SIG-M5 treated with dmso at 0.1 percent for 504 hours (cell line): ENCODE results near the gene MED12L.
A peak's percentile ranks its signal among the peaks of the same experiment; 100 is the strongest.

Experiments
- DNase-seq: peaks from one replicate; lab custom pipeline; 2025; ENCODE audit not compliant: unreplicated experiment; lab: John Stamatoyannopoulos, UW

MED12L gene

GRCh38 chr3:151133175-151133574 is 47.7 kb downstream of the MED12L start:
- no peak for DNase-seq

- DNase-seq, result no peak
Measured at GRCh38 chr3:151133917-151134450, 48.5 kb downstream of the MED12L start.

GRCh38 chr3:151135541-151136337 is 50.3 kb downstream of the MED12L start:
- no peak for DNase-seq

- DNase-seq, result no peak
Measured at GRCh38 chr3:151142929-151143328, 57.5 kb downstream of the MED12L start.

GRCh38 chr3:151144016-151144415 is 58.6 kb downstream of the MED12L start:
- DNase-seq, result no peak

- no peak for DNase-seq
Measured at GRCh38 chr3:151144760-151145159, 59.3 kb downstream of the MED12L start.

- no peak for DNase-seq
Measured at GRCh38 chr3:151145713-151146070, 60.2 kb downstream of the MED12L start.

- peak; percentile 80 for DNase-seq
Measured at GRCh38 chr3:151146071-151146730, 60.7 kb downstream of the MED12L start.

- DNase-seq, result no peak
Measured at GRCh38 chr3:151146731-151147091, 61.2 kb downstream of the MED12L start.

GRCh38 chr3:151147299-151147698 is 61.8 kb downstream of the MED12L start:
- DNase-seq, result no peak

- no peak for DNase-seq
Measured at GRCh38 chr3:151152455-151153079, 67.1 kb downstream of the MED12L start.

- no peak for DNase-seq
Measured at GRCh38 chr3:151154566-151154965, 69.1 kb downstream of the MED12L start.

GRCh38 chr3:151155409-151156128 is 70.1 kb downstream of the MED12L start:
- no peak for DNase-seq

GRCh38 chr3:151156618-151157216 is 71.3 kb downstream of the MED12L start:
- peak; percentile 80 for DNase-seq

- DNase-seq, result no peak
Measured at GRCh38 chr3:151159806-151160205, 74.3 kb downstream of the MED12L start.

- no peak for DNase-seq
Measured at GRCh38 chr3:151165226-151165625, 79.8 kb downstream of the MED12L start.

GRCh38 chr3:151166161-151166560 is 80.7 kb downstream of the MED12L start:
- DNase-seq, result no peak

- peak; percentile 68 for DNase-seq
Measured at GRCh38 chr3:151168269-151169094, 83.0 kb downstream of the MED12L start.

- DNase-seq, result peak; percentile 94
Measured at GRCh38 chr3:151169262-151169947, 83.9 kb downstream of the MED12L start.
